Activated CD8-positive, alpha-beta T cell treated with anti-CD3 and anti-CD28 coated beads for 36 hours (primary cell): ENCODE results near the gene MYLK4. TPM values are rescaled to one million over a fixed set of nuclear protein-coding genes. Genes with fewer than 3 reads are reported as not detected.

Source experiments
- ATAC-seq: fragments of 200-7000 bp; cut with Tn5 transposase; one replicate; pipeline ENCODE4 v1.10.0; 2021; ENCODE audit warnings: mild to moderate bottlenecking, moderate library complexity
- CTCF ChIA-PET: fragments of 350-600 bp; sonication (Branson Sonifier 250); formaldehyde crosslinking; loops from one replicate; lab custom pipeline; 2021; ENCODE audit warnings: antibody characterized with exemption; lab: Charles Lee
- POLR2A ChIA-PET: fragments of 350-600 bp; sonication (Branson Sonifier 250); formaldehyde crosslinking; loops from one replicate; lab custom pipeline; 2021; ENCODE audit warnings: antibody characterized with exemption; lab: Charles Lee
- DNase-seq: peaks from one replicate; pipeline ENCODE4 v3.0.0-alpha.2; 2020
- H3K27ac Mint-ChIP-seq: one replicate; pipeline ENCODE4 v1.8.0; 2021; ENCODE audit warnings: mild to moderate bottlenecking, mixed read lengths
- H3K27me3 Mint-ChIP-seq: one replicate; pipeline ENCODE4 v1.8.0; 2021; ENCODE audit warnings: mixed read lengths
- H3K36me3 Mint-ChIP-seq: one replicate; pipeline ENCODE4 v1.8.0; 2021; ENCODE audit warnings: low read depth, mixed read lengths
- H3K4me1 Mint-ChIP-seq: one replicate; pipeline ENCODE4 v1.8.0; 2021; ENCODE audit warnings: low read depth, mixed read lengths
- H3K4me3 Mint-ChIP-seq: one replicate; pipeline ENCODE4 v1.8.0; 2021; ENCODE audit warnings: mild to moderate bottlenecking, moderate library complexity, mixed read lengths
- H3K9me3 Mint-ChIP-seq: one replicate; pipeline ENCODE4 v1.8.0; 2021; ENCODE audit warnings: mixed read lengths
- intact Hi-C: fragments of 100-400 bp; cut with micrococcal nuclease; formaldehyde crosslinking; loops from one replicate; pipeline ENCODE4 v1.10.0; 2022
- total RNA-seq, 2 experiments: library from RNA; stranded (reverse); gene quantifications; one replicate each; pipeline ENCODE4 v1.2.3, GENCODE V29; 2021
- TF ChIP-seq, protein P1 (sequence below): fragments of 200-600 bp; IDR thresholded peaks from one replicate; pipeline ENCODE4 v1.8.0; 2022; ENCODE audit warnings: antibody characterized with exemption, mild to moderate bottlenecking

The MYLK4 gene
- total RNA-seq, 2 experiments from 2014 or later, result 0.09 to 0.11 TPM

DNA sequence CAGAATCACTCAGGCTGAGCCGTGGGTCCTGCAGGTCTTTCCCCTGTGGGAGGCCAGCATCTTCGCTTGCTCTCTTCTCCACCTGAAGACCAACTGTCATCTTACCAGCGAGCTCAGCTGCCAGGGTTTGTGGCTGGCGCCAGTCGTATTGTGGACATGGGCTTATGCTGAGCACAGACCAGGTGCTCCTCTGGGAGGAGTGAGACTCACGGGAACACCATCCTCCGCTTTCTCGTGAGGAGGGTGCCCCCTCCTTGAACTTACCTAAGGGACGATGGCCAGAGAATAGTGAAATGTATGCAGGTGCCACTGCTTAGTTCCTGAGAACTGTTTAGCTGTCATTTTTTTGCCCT is 31.6 kb upstream of the MYLK4 start:
- Mint-ChIP-seq H3K4me3 (no peak overlapping the region), H3K27me3 (no peaks in the 10 kb centered on the region), H3K4me1 (peaks cover 17% of the 10 kb centered on the region), H3K9me3 (no peaks in the 10 kb centered on the region), H3K36me3 (peaks cover 39% of the 10 kb centered on the region), H3K27ac (no peak overlapping the region)
- CTCF ChIA-PET, result interaction anchor here (0.8 to 2.0 kb wide), 6 partner anchors 9 to 149 kb away, joined by 3 to 8 read pairs (median 6); partner anchors contain the start of gene MYLK4
- ATAC-seq (no peak), DNase-seq (no peak)
- TF ChIP-seq, protein P1, sequence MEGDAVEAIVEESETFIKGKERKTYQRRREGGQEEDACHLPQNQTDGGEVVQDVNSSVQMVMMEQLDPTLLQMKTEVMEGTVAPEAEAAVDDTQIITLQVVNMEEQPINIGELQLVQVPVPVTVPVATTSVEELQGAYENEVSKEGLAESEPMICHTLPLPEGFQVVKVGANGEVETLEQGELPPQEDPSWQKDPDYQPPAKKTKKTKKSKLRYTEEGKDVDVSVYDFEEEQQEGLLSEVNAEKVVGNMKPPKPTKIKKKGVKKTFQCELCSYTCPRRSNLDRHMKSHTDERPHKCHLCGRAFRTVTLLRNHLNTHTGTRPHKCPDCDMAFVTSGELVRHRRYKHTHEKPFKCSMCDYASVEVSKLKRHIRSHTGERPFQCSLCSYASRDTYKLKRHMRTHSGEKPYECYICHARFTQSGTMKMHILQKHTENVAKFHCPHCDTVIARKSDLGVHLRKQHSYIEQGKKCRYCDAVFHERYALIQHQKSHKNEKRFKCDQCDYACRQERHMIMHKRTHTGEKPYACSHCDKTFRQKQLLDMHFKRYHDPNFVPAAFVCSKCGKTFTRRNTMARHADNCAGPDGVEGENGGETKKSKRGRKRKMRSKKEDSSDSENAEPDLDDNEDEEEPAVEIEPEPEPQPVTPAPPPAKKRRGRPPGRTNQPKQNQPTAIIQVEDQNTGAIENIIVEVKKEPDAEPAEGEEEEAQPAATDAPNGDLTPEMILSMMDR, result no peak
- intact Hi-C loops, result no loop called here
- POLR2A ChIA-PET, result interaction anchor here (1.4 to 2.0 kb wide), 3 partner anchors 9 to 16 kb away, joined by 8 to 9 read pairs (median 8); partner anchors contain the start of gene WRNIP1

GRCh38 chr6:2781685-2782355 is 31.1 kb upstream of the MYLK4 start:
- Mint-ChIP-seq H3K4me1 (peaks cover 19% of the 10 kb centered on the region), H3K27ac (no peak overlapping the region), H3K4me3 (no peak overlapping the region), H3K36me3 (peaks cover 36% of the 10 kb centered on the region), H3K9me3 (no peaks in the 10 kb centered on the region), H3K27me3 (no peaks in the 10 kb centered on the region)
- intact Hi-C loops, result no loop called here
- ChIA-PET POLR2A (interaction anchor here (1.4 to 1.9 kb wide), 2 partner anchors 13 to 16 kb away, joined by 8 to 9 read pairs; partner anchors contain the start of gene WRNIP1), CTCF (interaction anchor here (0.8 to 2.0 kb wide), 7 partner anchors 8 to 150 kb away, joined by 3 to 7 read pairs (median 4); partner anchors contain the start of gene MYLK4)
- TF ChIP-seq, protein P1, result no peak
- DNase-seq (no peak), ATAC-seq (no peak)

DNA sequence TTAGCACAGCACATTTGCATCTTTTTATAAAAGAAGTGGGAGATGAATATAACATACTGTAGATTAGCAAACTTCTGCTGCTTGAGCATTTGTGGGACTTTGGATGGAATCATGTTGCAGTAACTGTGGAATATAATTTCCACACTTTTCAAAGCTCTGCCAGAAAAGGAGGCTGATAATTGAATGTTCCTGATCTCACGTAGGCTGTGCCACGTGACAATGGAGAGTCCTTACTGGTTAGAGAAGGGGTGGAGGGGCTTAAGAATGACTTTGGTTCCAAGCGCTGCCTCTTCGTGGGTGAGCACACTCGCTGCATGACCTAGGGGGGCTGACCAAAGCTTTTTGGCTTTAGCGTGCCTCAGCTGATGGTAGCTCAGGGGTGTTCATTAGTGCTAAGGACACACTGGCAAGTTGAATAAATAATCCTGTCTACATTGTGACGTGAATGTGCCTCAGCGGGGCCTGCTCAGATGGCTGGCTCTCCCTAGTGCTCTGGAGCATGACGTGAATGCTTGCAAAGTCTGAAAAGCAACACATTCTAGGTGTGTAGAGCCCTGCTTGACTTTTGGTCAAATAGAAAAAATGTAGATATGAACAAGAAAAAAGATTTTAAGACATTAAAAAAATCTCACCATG is 29.5 kb upstream of the MYLK4 start:
- TF ChIP-seq, protein P1, result no peak
- ATAC-seq, result no peak
- H3K27me3 Mint-ChIP-seq, result no peaks in the 10 kb centered on the region
- no peak for DNase-seq
- no peaks in the 10 kb centered on the region for H3K9me3 Mint-ChIP-seq
- H3K27ac Mint-ChIP-seq, result no peak overlapping the region
- ChIA-PET CTCF (interaction anchor here (1.4 to 2.2 kb wide), 2 partner anchors 11 to 12 kb away, joined by 5 to 7 read pairs; no protein-coding TSS in a partner anchor), POLR2A (interaction anchor here (0.6 to 0.7 kb wide), 3 partner anchors 10 to 131 kb away, joined by 3 to 4 read pairs (median 3); no protein-coding TSS in a partner anchor)
- H3K4me1 Mint-ChIP-seq, result peaks cover 24% of the 10 kb centered on the region
- intact Hi-C loops, result no loop called here
- no peak overlapping the region for H3K4me3 Mint-ChIP-seq
- peaks cover 37% of the 10 kb centered on the region for H3K36me3 Mint-ChIP-seq

DNA sequence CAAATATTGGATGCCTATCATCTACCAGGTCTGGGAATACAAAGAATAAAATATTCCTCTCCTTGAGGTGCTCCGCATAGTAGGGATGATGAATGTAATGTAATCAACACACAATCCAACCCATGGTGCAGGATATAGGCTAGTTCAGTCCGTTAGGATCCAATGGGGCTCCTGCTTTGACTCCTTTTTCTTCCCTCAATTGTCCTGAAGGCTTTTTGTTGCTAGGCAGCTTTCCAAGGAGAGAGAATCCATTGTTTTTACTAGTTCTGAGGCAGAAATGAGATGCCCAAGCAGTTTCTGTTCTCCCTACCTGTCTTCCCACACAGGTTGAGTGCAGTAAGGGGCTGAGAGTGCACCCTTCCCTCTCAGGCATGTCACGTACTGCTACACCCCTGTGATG is 26.5 kb upstream of the MYLK4 start:
- intact Hi-C loops, result no loop called here
- H3K4me1 Mint-ChIP-seq, result peaks cover 32% of the 10 kb centered on the region
- H3K36me3 Mint-ChIP-seq, result peaks cover 40% of the 10 kb centered on the region
- TF ChIP-seq, protein P1, result no peak
- H3K27ac Mint-ChIP-seq, result peak overlapping the region; percentile 22
- DNase-seq, result no peak
- H3K27me3 Mint-ChIP-seq, result no peaks in the 10 kb centered on the region
- POLR2A ChIA-PET, result no interaction called here
- H3K4me3 Mint-ChIP-seq, result no peak overlapping the region
- CTCF ChIA-PET, result interaction anchor here (1.8 to 1.9 kb wide), 2 partner anchors 14 to 27 kb away, joined by 5 to 7 read pairs; partner anchors contain the start of gene MYLK4
- H3K9me3 Mint-ChIP-seq, result no peaks in the 10 kb centered on the region
- no peak for ATAC-seq
